GM18519 (cell line): ENCODE measurements around the gene PKP2.

Experiments
- ATAC-seq: cut with Tn5 transposase; IDR thresholded peaks from one replicate; pipeline ENCODE4 v1.9.1; 2021; ENCODE audit warnings: mild to moderate bottlenecking, moderate library complexity; ENCODE audit not compliant: unreplicated experiment, low FRiP score

PKP2 gene

GRCh38 chr12:32820376-32820931, 76.1 kb downstream of the PKP2 start:
- ATAC-seq, result no peak

GRCh38 chr12:32819424-32819823, 77.2 kb downstream of the PKP2 start:
- no peak for ATAC-seq

DNA sequence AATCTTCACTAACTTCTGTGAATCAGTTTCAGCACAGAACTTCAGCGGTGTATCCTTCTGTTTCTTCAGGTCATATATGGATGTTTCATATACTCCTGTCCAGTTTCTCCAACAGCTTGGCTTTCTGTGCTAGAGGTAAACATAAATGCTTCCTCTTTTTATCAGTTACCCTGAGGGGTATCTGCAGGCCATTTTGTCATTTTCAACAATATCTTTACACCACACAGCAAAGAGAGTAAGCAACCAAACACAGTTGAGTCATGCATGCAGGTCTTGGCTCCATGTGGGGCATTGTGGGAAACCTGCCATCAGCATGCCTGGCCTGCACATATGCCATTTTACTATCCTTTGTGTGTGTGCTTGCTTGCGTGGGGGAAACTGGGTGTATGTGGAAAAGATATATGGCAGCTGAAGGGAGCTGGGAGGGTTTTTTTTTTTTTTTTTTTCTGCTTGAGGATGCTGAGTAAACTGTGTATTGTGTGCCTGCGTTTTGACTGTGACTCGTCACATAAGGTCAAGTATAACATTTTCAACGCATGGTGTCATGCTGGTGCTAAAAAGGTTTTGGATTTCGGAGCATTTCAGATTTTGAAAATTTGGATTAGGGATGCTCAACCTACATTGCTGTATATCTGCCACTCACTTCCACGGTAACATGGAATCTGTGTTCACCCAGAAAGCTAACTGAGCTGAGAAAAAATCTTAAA, 84.7 kb downstream of the PKP2 start:
- ATAC-seq, result no peak

- no peak for ATAC-seq
These were observed 86.7 kb downstream of the PKP2 start for GRCh38 chr12:32809846-32810245.

GRCh38 chr12:32809196-32809595, 87.4 kb downstream of the PKP2 start:
- no peak for ATAC-seq

- no peak for ATAC-seq
These were observed 92.3 kb downstream of the PKP2 start for GRCh38 chr12:32804301-32804700.

- no peak for ATAC-seq
These were observed 95.2 kb downstream of the PKP2 start for GRCh38 chr12:32801269-32801980.

GRCh38 chr12:32794281-32794680, 102.3 kb downstream of the PKP2 start:
- ATAC-seq, result no peak

DNA sequence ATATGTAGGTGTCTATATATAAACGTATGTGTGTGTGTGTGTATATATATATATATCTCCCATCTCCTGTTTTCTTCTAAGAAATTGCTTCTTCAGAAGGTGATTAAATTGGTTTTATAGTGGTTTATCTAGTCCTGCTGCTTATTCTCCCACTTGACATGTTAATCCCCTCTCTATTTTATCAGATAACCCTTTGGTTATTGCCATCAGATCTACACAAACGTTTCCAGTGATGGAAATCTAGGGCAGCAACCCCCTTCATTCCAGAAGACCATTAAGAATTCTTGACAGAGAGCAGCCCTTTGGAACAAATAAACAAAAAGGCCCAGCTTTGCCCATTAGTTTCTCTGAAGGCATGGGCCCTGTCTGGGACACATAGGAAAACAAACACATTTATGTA, 106.7 kb downstream of the PKP2 start:
- no peak for ATAC-seq

- no peak for ATAC-seq
These were observed 107.1 kb downstream of the PKP2 start for GRCh38 chr12:32789446-32789845.

GRCh38 chr12:32788405-32788804, 108.2 kb downstream of the PKP2 start:
- no peak for ATAC-seq

DNA sequence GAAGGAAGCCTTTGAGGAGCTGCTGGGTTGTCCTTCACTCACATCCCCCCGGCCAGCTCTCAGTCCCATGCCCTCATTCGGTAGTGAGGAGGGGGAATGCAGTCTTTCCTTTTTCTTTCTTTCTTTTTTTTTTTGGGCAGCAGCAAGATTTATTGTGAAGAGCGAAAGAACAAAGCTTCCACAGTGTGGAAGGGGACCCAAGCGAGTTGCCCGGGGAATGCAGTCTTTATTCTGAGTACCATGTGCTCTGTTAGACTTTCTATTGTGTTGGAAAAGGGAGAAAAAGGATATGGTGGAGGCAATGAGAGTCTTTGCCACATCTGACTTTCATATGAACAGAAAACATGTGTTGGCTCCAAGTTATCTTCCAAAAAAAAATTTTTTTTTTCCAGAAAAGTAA, 111.0 kb downstream of the PKP2 start:
- ATAC-seq, result no peak

- no peak for ATAC-seq
These were observed 113.5 kb downstream of the PKP2 start for GRCh38 chr12:32783029-32783428.

DNA sequence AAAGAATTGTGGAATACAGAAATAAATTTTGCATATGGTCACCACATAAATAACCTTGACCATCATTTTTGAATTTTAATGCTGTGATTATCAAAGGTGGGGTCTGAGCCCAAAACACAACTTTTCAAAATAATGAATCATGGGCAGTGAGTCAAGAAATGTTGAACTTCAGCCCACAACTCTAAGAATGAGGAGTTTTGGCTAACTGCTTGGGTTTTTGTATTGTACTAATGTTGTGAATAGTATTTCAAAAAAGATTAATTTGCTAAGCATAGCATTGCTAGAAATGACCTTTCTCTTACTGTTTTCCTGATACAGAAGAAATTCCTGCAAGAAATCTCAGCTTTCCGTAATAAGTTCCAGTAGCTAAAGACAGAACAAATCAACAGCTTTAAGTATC, 116.5 kb downstream of the PKP2 start:
- no peak for ATAC-seq

- no peak for ATAC-seq
These were observed 118.8 kb downstream of the PKP2 start for GRCh38 chr12:32777691-32778175.

DNA sequence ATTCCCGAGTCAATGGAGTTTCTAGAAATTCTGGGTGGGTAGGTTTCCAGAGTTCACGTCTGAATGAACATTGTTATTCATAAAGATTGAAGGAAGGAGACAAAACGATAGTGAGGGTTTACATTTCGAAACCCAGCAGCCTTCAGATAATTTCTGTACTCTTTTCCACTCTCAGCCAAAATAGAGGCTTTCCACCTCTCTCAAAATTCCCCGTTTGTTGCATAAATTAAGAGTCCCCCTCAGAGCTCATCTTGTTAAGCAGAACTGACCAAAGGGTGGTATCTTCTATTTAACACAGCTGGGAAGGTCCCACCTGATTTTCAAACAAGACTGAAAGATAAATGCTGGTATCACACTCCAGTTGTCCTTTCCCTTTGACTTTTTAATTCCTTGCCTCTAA, 119.4 kb downstream of the PKP2 start:
- no peak for ATAC-seq

DNA sequence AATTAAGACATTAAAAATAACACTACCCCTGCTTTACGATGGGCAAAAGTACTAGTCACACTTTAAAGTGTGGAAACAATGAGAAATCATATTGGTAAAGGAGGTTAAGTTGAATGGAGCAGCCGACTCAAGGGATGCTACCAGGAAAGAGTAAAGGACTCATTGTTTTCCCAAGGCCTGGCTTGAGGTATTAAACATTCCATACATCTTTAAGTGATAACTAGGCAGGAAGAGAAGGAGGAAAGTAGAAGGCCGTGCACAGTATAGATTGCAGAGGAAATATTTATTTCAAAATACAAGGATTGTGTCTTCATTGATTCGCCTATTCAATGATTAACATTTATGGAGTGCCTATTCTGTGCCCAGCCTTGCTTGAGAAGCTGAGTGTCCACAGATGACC, 120.3 kb downstream of the PKP2 start:
- ATAC-seq, result no peak

GRCh38 chr12:32773691-32774090, 122.9 kb downstream of the PKP2 start:
- ATAC-seq, result no peak

DNA sequence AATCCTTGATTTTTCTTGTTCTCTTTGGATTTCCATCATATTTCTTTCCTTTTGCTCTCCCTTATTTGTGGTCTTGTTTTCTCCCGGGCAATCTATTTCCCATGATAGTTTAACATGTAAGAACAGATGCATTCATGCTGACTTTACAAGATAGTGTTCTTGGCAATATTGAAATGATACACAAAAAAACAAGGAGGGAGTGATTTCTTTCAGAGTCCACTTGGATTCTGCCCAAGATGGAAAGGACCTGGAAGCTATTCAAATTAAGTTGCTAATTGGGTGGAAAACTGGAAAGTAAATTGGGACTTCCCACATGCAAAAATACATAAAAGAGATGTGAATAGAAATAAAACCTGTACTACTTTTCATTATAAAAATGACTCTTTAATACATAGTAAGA, 126.4 kb downstream of the PKP2 start:
- no peak for ATAC-seq

GRCh38 chr12:32768518-32768917, 128.1 kb downstream of the PKP2 start:
- ATAC-seq, result no peak

- ATAC-seq, result no peak
These were observed 130.7 kb downstream of the PKP2 start for GRCh38 chr12:32765906-32766305.

- ATAC-seq, result no peak
These were observed 134.9 kb downstream of the PKP2 start for GRCh38 chr12:32761716-32762115.
